Measurements from ENCODE around the gene RAP2B. TPM values are rescaled to one million over a fixed set of nuclear protein-coding genes. Genes with fewer than 3 reads are reported as not detected.
"Not testable (repeated sequence)": the region's sequence is repeated elsewhere in the genome, so short reads cannot be mapped to it uniquely, and the experiment has no call there.

Gene RAP2B
- 10 to 100 TPM; 18.5 to 31.0 (median 28.0) TPM for total RNA-seq
- polyA plus RNA-seq = 1 to 10 TPM; 5.3 to 8.9 (median 6.2) TPM
- long read RNA-seq, donor 1, full-length matches to known transcripts = 133 of 133 reads
- long read RNA-seq, donor 1, partial matches to known transcripts = 0 of 133 reads
- long read RNA-seq, donor 1, other reads (novel, unspliced or antisense) = 0 of 133 reads
- long read RNA-seq, donor 2, full-length matches to known transcripts = 73 of 73 reads
- long read RNA-seq, donor 2, partial matches to known transcripts = 0 of 73 reads
- long read RNA-seq, donor 2, other reads (novel, unspliced or antisense) = 0 of 73 reads

DNA sequence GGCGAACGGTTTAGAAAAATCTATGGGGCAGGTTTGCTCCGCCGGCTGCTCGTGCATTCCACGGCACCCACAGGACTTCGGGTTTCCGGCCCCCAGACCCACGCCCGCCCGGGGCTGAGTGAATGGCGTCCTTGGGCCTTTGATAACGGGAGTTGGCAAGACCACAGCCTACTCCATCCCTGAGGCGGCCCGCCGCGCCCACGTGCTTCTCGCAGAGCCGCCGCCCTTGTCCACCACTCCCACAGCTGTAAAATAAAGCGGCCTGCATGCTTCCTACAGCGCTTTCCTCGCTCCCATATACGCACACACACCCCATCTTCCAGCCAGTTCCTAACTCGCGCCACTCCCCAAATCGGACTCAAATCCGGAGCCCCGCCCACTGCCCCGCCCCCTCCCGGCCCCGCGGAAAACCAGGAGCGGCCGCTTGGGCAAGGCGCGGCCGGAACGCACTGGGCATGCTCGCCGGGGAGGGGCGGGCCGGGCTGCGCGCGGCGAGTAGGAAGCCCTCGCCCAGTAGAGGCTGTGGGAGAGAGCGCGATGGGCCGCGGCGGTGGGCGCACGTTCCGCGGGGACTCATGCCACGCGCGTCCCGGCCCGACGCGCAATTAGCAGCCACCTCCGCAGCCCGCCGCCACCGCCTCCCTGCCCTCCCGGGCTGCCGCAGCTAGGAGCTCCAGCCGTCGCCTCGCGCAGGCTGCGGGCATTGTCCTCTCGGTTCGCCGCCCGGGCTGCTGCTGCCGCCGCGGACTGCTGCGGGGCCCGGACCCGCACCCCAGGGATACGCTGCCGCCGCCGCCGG, at the start of gene RAP2B:
RAP2B (plus strand) TSS at position 513 of the 799 bp plus-strand sequence. CDS start 468 bp downstream, outside the sequence.
- H3K27ac ChIP-seq = peak within 1 kb of the TSS; percentile 88 to 96 (median 94)
- no peaks in the 10 kb centered on the region for H3K36me3 ChIP-seq
- H3K4me1 ChIP-seq = peaks cover 17 to 53% (median 44%) of the 10 kb centered on the region in 6 donors
- no peaks in the 10 kb centered on the region for H3K9me3 ChIP-seq
- intact Hi-C loops (cut with DNase I; ENCODE audit: low total_unique reads) = loop anchor here (10.0 kb wide), 1 partner anchor 443 kb away; no protein-coding TSS in a partner anchor
- no peaks in the 10 kb centered on the region for H3K27me3 ChIP-seq (replicated peaks in 1 of 7)
- TF ChIP-seq CTCF (IDR thresholded peaks at IDR 0.05 in 8 of 11, conservative IDR thresholded peaks at IDR 0.05 in 3 of 11) (peak in 5 of 11 experiments; percentile 5 to 50 (median 26)), POLR2AphosphoS5 (IDR thresholded peaks at IDR 0.05) (peak; percentile 96 to 99 (median 97)), POLR2A (IDR thresholded peaks at IDR 0.05) (peak; percentile 67 to 93 (median 75))
- 0 to 1% (median 1%) methylated on average over 34 to 91 of the region's 91 CpGs for WGBS, 5 donors
- H3K4me3 ChIP-seq = peak within 1 kb of the TSS; percentile 76 to 99 (median 88)
- peak; percentile 99 for DNase-seq

DNA sequence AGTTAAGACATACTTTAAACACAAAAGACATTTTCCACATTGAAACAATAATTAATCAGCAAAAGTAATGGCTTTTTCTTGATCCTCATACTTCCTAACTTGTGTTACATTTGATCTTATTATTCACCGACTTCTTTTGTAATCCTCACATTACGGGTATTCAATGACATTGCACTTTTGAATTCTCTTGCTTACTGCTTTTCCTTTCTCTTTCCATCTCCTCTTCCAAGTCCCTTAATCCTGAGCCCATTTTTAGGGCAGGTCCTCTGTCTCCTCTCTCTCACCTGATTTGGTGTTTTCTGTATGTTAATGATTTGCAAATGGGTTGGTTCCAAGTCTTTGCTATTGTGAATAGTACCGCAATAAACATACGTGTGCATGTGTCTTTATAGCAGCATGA, 48.5 kb upstream of the RAP2B start:
- WGBS, 5 donors = 63 to 93% (median 82%) methylated on average over 4 of the region's 4 CpGs
- Histone ChIP-seq H3K4me1 (no peaks in the 10 kb centered on the region), H3K27ac (no peak overlapping the region), H3K27me3 (replicated peaks in 1 of 7) (peaks cover 0 to 4% (median 0%) of the 10 kb centered on the region in 7 donors), H3K36me3 (no peaks in the 10 kb centered on the region), H3K9me3 (no peaks in the 10 kb centered on the region), H3K4me3 (no peak overlapping the region)
- TF ChIP-seq POLR2AphosphoS5 (IDR thresholded peaks at IDR 0.05) (no peak), CTCF (IDR thresholded peaks at IDR 0.05 in 8 of 11, conservative IDR thresholded peaks at IDR 0.05 in 3 of 11) (no peak), POLR2A (IDR thresholded peaks at IDR 0.05) (no peak)
- DNase-seq = no peak
- intact Hi-C loops (cut with DNase I; ENCODE audit: low total_unique reads) = no loop called here

DNA sequence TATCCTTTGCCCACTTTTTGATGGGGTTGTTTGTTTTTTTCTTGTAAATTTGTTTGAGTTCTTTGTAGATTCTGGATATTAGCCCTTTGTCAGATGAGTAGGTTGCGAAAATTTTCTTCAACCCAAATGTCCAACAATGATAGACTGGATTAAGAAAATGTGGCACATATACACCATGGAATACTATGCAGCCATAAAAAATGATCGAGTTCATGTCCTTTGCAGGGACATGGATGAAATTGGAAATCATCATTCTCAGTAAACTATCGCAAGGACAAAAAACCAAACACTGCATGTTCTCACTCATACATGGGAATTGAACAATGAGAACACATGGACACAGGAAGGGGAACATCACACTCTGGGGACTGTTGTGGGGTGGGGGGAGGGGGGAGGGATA, 47.8 kb upstream of the RAP2B start:
- H3K9me3 ChIP-seq; H3K4me3 ChIP-seq; DNase-seq; H3K27ac ChIP-seq; H3K27me3 ChIP-seq (replicated peaks in 1 of 7); intact Hi-C loops (cut with DNase I; ENCODE audit: low total_unique reads); H3K4me1 ChIP-seq; H3K36me3 ChIP-seq: not testable (repeated sequence)
- WGBS, 5 donors = 92 to 94% (median 92%) methylated on average over 3 of the region's 3 CpGs

DNA sequence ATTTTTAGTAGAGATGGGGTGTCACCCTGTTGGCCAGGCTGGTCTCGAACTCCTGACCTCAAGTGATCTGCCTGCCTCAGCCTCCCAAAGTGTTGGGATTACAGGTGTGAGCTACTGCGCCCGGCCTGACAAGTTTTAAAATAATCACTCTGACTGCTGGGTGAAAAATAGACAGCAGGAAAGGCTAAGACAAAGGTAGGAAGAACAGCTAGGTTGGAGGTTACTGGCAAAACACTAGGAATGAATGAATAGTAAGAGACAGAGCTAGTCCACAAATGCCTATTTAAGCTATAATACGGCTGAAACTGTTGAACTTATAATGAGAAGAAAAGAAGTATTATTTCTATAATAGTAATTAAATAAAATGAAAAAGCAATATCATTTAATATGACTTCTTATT, 46.7 kb upstream of the RAP2B start:
- TF ChIP-seq CTCF (IDR thresholded peaks at IDR 0.05 in 8 of 11, conservative IDR thresholded peaks at IDR 0.05 in 3 of 11) (no peak), POLR2AphosphoS5 (IDR thresholded peaks at IDR 0.05) (no peak), POLR2A (IDR thresholded peaks at IDR 0.05) (no peak)
- no peak for DNase-seq
- intact Hi-C loops (cut with DNase I; ENCODE audit: low total_unique reads) = no loop called here
- Histone ChIP-seq H3K9me3 (no peaks in the 10 kb centered on the region), H3K4me1 (no peaks in the 10 kb centered on the region), H3K27me3 (replicated peaks in 1 of 7) (peaks cover 0 to 4% (median 0%) of the 10 kb centered on the region in 7 donors), H3K4me3 (no peak overlapping the region), H3K27ac (no peak overlapping the region), H3K36me3 (no peaks in the 10 kb centered on the region)
- WGBS, 5 donors = 77 to 90% (median 85%) methylated on average over 4 of the region's 4 CpGs
